ENCODE measurements around the gene GPC5. TPM values are rescaled to one million over a fixed set of nuclear protein-coding genes. Genes with fewer than 3 reads are reported as not detected.

GPC5 gene
- total and polyA plus RNA-seq, 2 donors (not counting 3 experiments of a cell fraction or from before 2014, with no cell fraction given) = 0.59 to 0.97 TPM

DNA sequence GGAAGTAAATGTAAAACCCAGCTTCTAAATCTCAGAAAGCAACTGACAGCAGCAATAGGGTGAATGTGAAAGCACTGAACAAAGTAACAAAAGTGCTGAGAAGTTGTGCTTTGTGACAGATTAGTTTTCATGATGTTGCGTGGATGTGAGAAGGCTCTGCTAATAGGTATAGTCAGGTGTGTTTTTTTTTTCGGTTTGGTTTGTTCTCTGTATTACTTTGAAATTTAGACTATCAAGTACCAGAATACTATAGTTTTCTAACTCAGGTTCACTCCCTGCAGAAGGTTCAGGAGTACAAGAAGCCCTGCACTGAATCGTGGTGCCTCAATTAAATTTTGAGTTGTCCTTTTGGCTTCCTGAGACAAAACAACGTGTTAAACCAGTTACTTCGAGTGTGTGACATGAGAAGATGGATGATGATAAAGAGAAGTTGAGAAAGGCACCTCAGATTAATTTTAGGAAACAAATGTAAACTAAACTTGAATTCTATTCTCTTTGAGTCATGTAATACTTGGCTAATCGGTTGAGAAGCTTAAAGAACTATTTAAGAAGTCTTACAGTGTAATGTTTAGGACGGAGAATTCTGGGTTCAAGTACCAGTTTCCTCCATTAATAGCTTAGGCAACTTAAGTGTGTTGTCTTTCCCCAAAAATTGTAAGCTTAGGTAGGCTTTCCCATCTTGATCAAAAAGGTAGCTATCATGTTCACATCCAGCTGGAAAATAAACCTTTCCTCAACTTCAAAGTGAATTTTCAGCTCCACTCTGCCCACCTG lies 40.6 kb upstream of the GPC5 start:
- Histone ChIP-seq H3K4me2 (ENCODE audit: insufficient read depth, low read length) (no peak overlapping the region), H2AFZ (ENCODE audit: low read depth, low read length) (no peak overlapping the region), H3K36me3 (ENCODE audit: control insufficient read depth in 2 of 2, extremely low read depth in 1 of 2, insufficient read depth in 2 of 2, low read length in 2 of 2) (peaks cover 9 to 39% of the 10 kb centered on the region in 2 experiments), H3K79me2 (ENCODE audit: control insufficient read depth, insufficient read depth, low read length) (peaks cover 6% of the 10 kb centered on the region), H3K9ac (replicated peaks; ENCODE audit: extremely low read depth, insufficient read depth, low read length) (no peak overlapping the region), H3K9me1 (replicated peaks; ENCODE audit: control insufficient read depth, extremely low read depth, insufficient read depth, low read length) (peaks cover 2% of the 10 kb centered on the region), H3K27me3 (ENCODE audit: control insufficient read depth in 2 of 2, insufficient read depth in 2 of 2, low read length in 2 of 2) (no peaks in the 10 kb centered on the region), H4K20me1 (replicated peaks; ENCODE audit: control insufficient read depth, extremely low read depth, insufficient read depth, low read length) (peaks cover 13% of the 10 kb centered on the region), H3K4me1 (ENCODE audit: control insufficient read depth, extremely low read depth, insufficient read depth, low read length) (no peaks in the 10 kb centered on the region), H3K27ac (ENCODE audit: insufficient read depth, low read depth, low read length) (no peak overlapping the region), H3K4me3 (replicated peaks in 1 of 3; ENCODE audit: insufficient read depth in 1 of 3, low read depth in 1 of 3, low read length in 3 of 3) (no peak overlapping the region), H3K9me3 (replicated peaks; ENCODE audit: control insufficient read depth, insufficient read depth, low read length) (no peaks in the 10 kb centered on the region)
- FAIRE-seq (no peak), DNase-seq (ENCODE audit: low read depth, low spot score) (no peak)
- TF ChIP-seq JUN (IDR thresholded peaks at IDR 0.05; ENCODE audit: borderline replicate concordance, insufficient read depth, insufficient read length, low read depth) = no peak
- TF ChIP-seq POLR2A (IDR thresholded peaks at IDR 0.05; ENCODE audit: low read depth, low read length) = peak; percentile 49
- POLR2A ChIA-PET = no interaction called here
- intact Hi-C loops (cut with micrococcal nuclease) = no loop called here
- dilution Hi-C loops (cut with MboI; ENCODE audit: extremely low pct_ligation_motif_present, low sequenced_read_pairs) = no loop called here
- CTCF ChIA-PET = interaction anchor here (1.2 kb wide), 1 partner anchor 44 kb away, joined by 4 read pairs; no protein-coding TSS in a partner anchor
- BruUV-seq (replicated peaks) = no TSS peak

GRCh38 chr13:91358387-91358782 lies 40.0 kb upstream of the GPC5 start:
- H3K79me2 ChIP-seq (ENCODE audit: control insufficient read depth, insufficient read depth, low read length) = peaks cover 4% of the 10 kb centered on the region
- peaks cover 9 to 36% of the 10 kb centered on the region in 2 experiments for H3K36me3 ChIP-seq (ENCODE audit: control insufficient read depth in 2 of 2, extremely low read depth in 1 of 2, insufficient read depth in 2 of 2, low read length in 2 of 2)
- H3K9me1 ChIP-seq (replicated peaks; ENCODE audit: control insufficient read depth, extremely low read depth, insufficient read depth, low read length) = peaks cover 2% of the 10 kb centered on the region
- intact Hi-C loops (cut with micrococcal nuclease) (no loop called here), dilution Hi-C loops (cut with MboI; ENCODE audit: extremely low pct_ligation_motif_present, low sequenced_read_pairs) (no loop called here)
- TF ChIP-seq POLR2AphosphoS5 (IDR thresholded peaks at IDR 0.05; ENCODE audit: insufficient read depth, low read depth, low read length) (peak; percentile 24), GATA2 (IDR thresholded peaks at IDR 0.05; ENCODE audit: insufficient read depth, insufficient read length, low read depth, low read length) (no peak)
- H2AFZ ChIP-seq (ENCODE audit: low read depth, low read length) = no peak overlapping the region
- no peaks in the 10 kb centered on the region for H3K27me3 ChIP-seq (ENCODE audit: control insufficient read depth in 2 of 2, insufficient read depth in 2 of 2, low read length in 2 of 2)
- no peak for DNase-seq (ENCODE audit: low read depth, low spot score)
- H3K9me3 ChIP-seq (replicated peaks; ENCODE audit: control insufficient read depth, insufficient read depth, low read length) = no peaks in the 10 kb centered on the region
- ChIA-PET CTCF (interaction anchor here (1.2 kb wide), 1 partner anchor 45 kb away, joined by 4 read pairs; no protein-coding TSS in a partner anchor), POLR2A (no interaction called here)
- no TSS peak for BruUV-seq (replicated peaks)
- no peak for FAIRE-seq
- no peak overlapping the region for H3K4me3 ChIP-seq (replicated peaks in 1 of 3; ENCODE audit: insufficient read depth in 1 of 3, low read depth in 1 of 3, low read length in 3 of 3)
- no peak overlapping the region for H3K4me2 ChIP-seq (ENCODE audit: insufficient read depth, low read length)
- H3K4me1 ChIP-seq (ENCODE audit: control insufficient read depth, extremely low read depth, insufficient read depth, low read length) = no peaks in the 10 kb centered on the region
- H3K9ac ChIP-seq (replicated peaks; ENCODE audit: extremely low read depth, insufficient read depth, low read length) = no peak overlapping the region
- H4K20me1 ChIP-seq (replicated peaks; ENCODE audit: control insufficient read depth, extremely low read depth, insufficient read depth, low read length) = peaks cover 10% of the 10 kb centered on the region
- H3K27ac ChIP-seq (ENCODE audit: insufficient read depth, low read depth, low read length) = no peak overlapping the region

All from endothelial cell of umbilical vein (primary cell).